Choroid plexus epithelial cell (primary cell): ENCODE data around the gene NDEL1.

ENCODE experiments used
- DNase-seq: peaks from one replicate; pipeline ENCODE4 v3.0.0-alpha.2; 2010; ENCODE audit warnings: low read depth
- H3K4me3 ChIP-seq: 2 replicates; pipeline ENCODE4 v1.5.1; 2011; ENCODE audit warnings: low read depth, mild to moderate bottlenecking, control low read depth, low read length, moderate library complexity
- CTCF ChIP-seq: conservative IDR thresholded peaks from 2 replicates; pipeline ENCODE4 v1.5.1; 2011; ENCODE audit warnings: low read depth, mild to moderate bottlenecking, control low read depth, inconsistent platforms, low read length, moderate library complexity

NDEL1 gene

GRCh38 chr17:8426802-8427201, 8.9 kb upstream of the NDEL1 start:
- DNase-seq, result no peak
- no peak for TF ChIP-seq CTCF
- H3K4me3 ChIP-seq, result no peak overlapping the region

- DNase-seq, result no peak
- no peak overlapping the region for H3K4me3 ChIP-seq
- no peak for TF ChIP-seq CTCF
These were observed 4.7 kb upstream of the NDEL1 start for GRCh38 chr17:8430966-8431365.

GRCh38 chr17:8436169-8436843, 622 bp downstream of the NDEL1 start:
- no peak for TF ChIP-seq CTCF
- peak; percentile 56 for DNase-seq
- peak overlapping the region; percentile 98 for H3K4me3 ChIP-seq

GRCh38 chr17:8436844-8437171, 1.1 kb downstream of the NDEL1 start:
- no peak for TF ChIP-seq CTCF
- DNase-seq, result peak; percentile 25
- peak overlapping the region; percentile 98 for H3K4me3 ChIP-seq

GRCh38 chr17:8438441-8438840, 2.8 kb downstream of the NDEL1 start:
- H3K4me3 ChIP-seq, result no peak overlapping the region
- DNase-seq, result no peak
- no peak for TF ChIP-seq CTCF

- no peak for TF ChIP-seq CTCF
- DNase-seq, result no peak
- H3K4me3 ChIP-seq, result no peak overlapping the region
These were observed 4.0 kb downstream of the NDEL1 start for GRCh38 chr17:8439681-8440080.

- H3K4me3 ChIP-seq, result no peak overlapping the region
These were observed 6.0 kb downstream of the NDEL1 start for GRCh38 chr17:8441690-8442089.

More at GRCh38 chr17:8441690-8442089, 6.0 kb downstream of the NDEL1 start:
- no peak for DNase-seq
- no peak for TF ChIP-seq CTCF
